Mesothelial cell of epicardium (in vitro differentiated cells): Measurements from ENCODE around the gene PAPOLA. TPM values are rescaled to one million over a fixed set of nuclear protein-coding genes. Genes with fewer than 3 reads are reported as not detected.

ENCODE experiments used
- DNase-seq, 2 experiments: peaks; one replicate each; pipeline ENCODE4 v3.0.0; 2021; ENCODE audit warnings: low spot score in 2 of 2; ENCODE audit not compliant: unreplicated experiment in 2 of 2
- H3K27ac Mint-ChIP-seq: 2 replicates; pipeline ENCODE4 v1.8.0; 2021; ENCODE audit warnings: mixed read lengths
- H3K27me3 Mint-ChIP-seq: 2 replicates; pipeline ENCODE4 v1.8.0; 2021; ENCODE audit warnings: low read depth, mixed read lengths
- H3K36me3 Mint-ChIP-seq: 2 replicates; pipeline ENCODE4 v1.8.0; 2021; ENCODE audit warnings: mixed read lengths
- H3K4me1 Mint-ChIP-seq: 2 replicates; pipeline ENCODE4 v1.8.0; 2021; ENCODE audit warnings: mixed read lengths
- H3K4me3 Mint-ChIP-seq: 2 replicates; pipeline ENCODE4 v1.8.0; 2021; ENCODE audit warnings: mild to moderate bottlenecking, moderate library complexity, mixed read lengths
- H3K9me3 Mint-ChIP-seq: 2 replicates; pipeline ENCODE4 v1.8.0; 2021; ENCODE audit warnings: mixed read lengths
- CTCF ChIP-seq: fragments of 200-600 bp; sonication (generic); IDR thresholded peaks from one replicate; pipeline ENCODE4 v1.5.0; 2021; ENCODE audit warnings: antibody characterized with exemption; ENCODE audit not compliant: unreplicated experiment
- total RNA-seq: library from RNA; stranded (reverse); gene quantifications from 3 replicates; pipeline ENCODE4 v1.2.1, GENCODE V29; 2021

Gene PAPOLA
- total RNA-seq, 1 donor from 2014 or later: 196 TPM

GRCh38 chr14:96582995-96583394 is 80.8 kb downstream of the PAPOLA start:
- H3K4me1 Mint-ChIP-seq: peaks cover 6% of the 10 kb centered on the region
- no peak for TF ChIP-seq CTCF
- DNase-seq: no peak
- H3K27me3 Mint-ChIP-seq: peaks cover 29% of the 10 kb centered on the region
- H3K4me3 Mint-ChIP-seq: no peak overlapping the region
- no peaks in the 10 kb centered on the region for H3K36me3 Mint-ChIP-seq
- no peaks in the 10 kb centered on the region for H3K9me3 Mint-ChIP-seq
- H3K27ac Mint-ChIP-seq: no peak overlapping the region

- no peaks in the 10 kb centered on the region for H3K36me3 Mint-ChIP-seq
- no peak for TF ChIP-seq CTCF
- no peak for DNase-seq
- no peaks in the 10 kb centered on the region for H3K9me3 Mint-ChIP-seq
- no peak overlapping the region for H3K4me3 Mint-ChIP-seq
- H3K27me3 Mint-ChIP-seq: peaks cover 30% of the 10 kb centered on the region
- no peak overlapping the region for H3K27ac Mint-ChIP-seq
- H3K4me1 Mint-ChIP-seq: peaks cover 3% of the 10 kb centered on the region
Measured at GRCh38 chr14:96583569-96584041, 81.4 kb downstream of the PAPOLA start.

GRCh38 chr14:96584199-96584906 is 82.2 kb downstream of the PAPOLA start:
- H3K4me3 Mint-ChIP-seq: no peak overlapping the region

GRCh38 chr14:96584907-96585671 is 82.9 kb downstream of the PAPOLA start:
- Mint-ChIP-seq H3K27ac (no peak overlapping the region), H3K9me3 (no peaks in the 10 kb centered on the region), H3K4me1 (peaks cover 3% of the 10 kb centered on the region), H3K27me3 (peaks cover 30% of the 10 kb centered on the region), H3K36me3 (no peaks in the 10 kb centered on the region), H3K4me3 (no peak overlapping the region)
- no peak for DNase-seq
- TF ChIP-seq CTCF: no peak

More at GRCh38 chr14:96584199-96584906, 82.2 kb downstream of the PAPOLA start:
- peaks cover 30% of the 10 kb centered on the region for H3K27me3 Mint-ChIP-seq
- no peaks in the 10 kb centered on the region for H3K9me3 Mint-ChIP-seq
- H3K27ac Mint-ChIP-seq: no peak overlapping the region
- peaks cover 3% of the 10 kb centered on the region for H3K4me1 Mint-ChIP-seq
- DNase-seq: peak; percentile 53 to 77
- peak; percentile 50 for TF ChIP-seq CTCF
- no peaks in the 10 kb centered on the region for H3K36me3 Mint-ChIP-seq

DNA sequence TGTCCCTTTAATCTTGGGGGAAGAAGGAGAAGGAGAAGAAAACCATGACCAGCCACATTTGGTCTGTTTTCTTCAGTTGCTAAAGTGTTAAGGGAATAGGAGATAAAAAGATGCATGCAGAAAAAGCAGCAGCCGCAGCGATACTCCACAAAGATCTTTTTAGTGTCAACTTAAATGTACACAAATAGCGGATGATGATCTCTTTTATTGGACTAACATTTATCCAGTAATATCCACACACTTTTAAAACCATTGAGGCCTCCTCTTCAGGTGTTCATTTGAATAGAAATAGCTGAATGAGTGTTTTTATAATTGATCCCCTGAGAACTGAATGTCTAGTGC is 83.5 kb downstream of the PAPOLA start:
- Mint-ChIP-seq H3K9me3 (no peaks in the 10 kb centered on the region), H3K27ac (no peak overlapping the region), H3K4me1 (peaks cover 3% of the 10 kb centered on the region), H3K27me3 (peaks cover 30% of the 10 kb centered on the region), H3K4me3 (no peak overlapping the region), H3K36me3 (no peaks in the 10 kb centered on the region)
- DNase-seq: no peak
- no peak for TF ChIP-seq CTCF
